Left renal cortex interstitium (tissue), 4 donors: ENCODE data around the gene IKBKG. TPM values are rescaled to one million over a fixed set of nuclear protein-coding genes. Genes with fewer than 3 reads are reported as not detected.
"Not testable (repeated sequence)": the region's sequence is repeated elsewhere in the genome, so short reads cannot be mapped to it uniquely, and the experiment has no call there.

Experiments used
- DNase-seq, 4 donors: peaks; one replicate each; pipeline ENCODE4 v3.0.0-alpha.2; 2013; ENCODE audit warnings: low read depth in 4 of 4, low spot score in 2 of 4, missing footprints in 1 of 4
- polyA plus RNA-seq, 4 donors: library from polyadenylated mRNA; unstranded; fragments of 120-200 nt; gene quantifications; one replicate each; pipeline ENCODE4 v1.2.1, GENCODE V29; 2013; ENCODE audit not compliant: insufficient read length in 4 of 4

Gene IKBKG, protein sequence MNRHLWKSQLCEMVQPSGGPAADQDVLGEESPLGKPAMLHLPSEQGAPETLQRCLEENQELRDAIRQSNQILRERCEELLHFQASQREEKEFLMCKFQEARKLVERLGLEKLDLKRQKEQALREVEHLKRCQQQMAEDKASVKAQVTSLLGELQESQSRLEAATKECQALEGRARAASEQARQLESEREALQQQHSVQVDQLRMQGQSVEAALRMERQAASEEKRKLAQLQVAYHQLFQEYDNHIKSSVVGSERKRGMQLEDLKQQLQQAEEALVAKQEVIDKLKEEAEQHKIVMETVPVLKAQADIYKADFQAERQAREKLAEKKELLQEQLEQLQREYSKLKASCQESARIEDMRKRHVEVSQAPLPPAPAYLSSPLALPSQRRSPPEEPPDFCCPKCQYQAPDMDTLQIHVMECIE
- 10 to 100 TPM; 13.9 to 24.2 (median 19.2) TPM for polyA plus RNA-seq

DNA sequence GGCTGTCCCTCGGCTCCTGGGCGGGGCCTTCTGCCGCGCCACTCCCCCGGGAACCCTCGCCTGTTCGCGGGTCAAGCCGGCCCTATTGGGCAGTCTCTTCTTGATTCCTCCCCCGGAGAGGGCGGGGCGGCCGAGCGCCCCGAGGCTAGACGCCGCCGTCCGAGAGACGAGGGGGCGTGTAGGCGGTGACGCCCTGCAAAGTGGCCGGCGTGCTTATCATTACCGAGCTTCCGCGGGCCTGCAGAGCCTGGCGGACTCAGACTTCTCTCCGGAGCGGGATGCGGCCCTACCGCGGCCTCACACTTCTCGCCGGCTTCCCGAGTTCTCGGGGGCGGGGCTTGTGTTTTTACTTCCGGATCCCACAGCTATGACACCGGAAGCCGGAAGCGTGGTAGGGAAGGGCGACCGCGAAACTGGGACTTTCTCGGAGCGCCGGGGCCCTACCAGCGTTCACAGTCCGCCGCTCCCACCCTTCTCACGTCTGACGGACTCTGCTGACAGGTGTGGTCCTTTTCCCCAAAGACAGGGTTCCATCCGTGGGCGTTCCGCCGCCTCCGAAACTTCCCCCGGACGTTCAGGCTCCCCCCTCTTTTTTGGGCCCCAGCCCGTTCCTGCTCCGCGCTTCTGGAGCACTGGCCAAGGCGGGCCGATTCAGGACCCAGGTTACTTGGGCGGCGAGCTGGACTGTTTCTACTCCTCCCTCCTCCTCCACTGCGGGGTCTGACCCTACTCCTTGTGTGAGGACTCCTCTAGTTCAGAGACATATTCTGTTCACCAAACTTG is at the start of gene IKBKG:
IKBKG (plus strand) TSS at position 376 of the 783 bp plus-strand sequence. CDS start 4,383 bp downstream, outside the sequence.
- DNase-seq: peak; percentile 72 to 77 (median 74)

DNA sequence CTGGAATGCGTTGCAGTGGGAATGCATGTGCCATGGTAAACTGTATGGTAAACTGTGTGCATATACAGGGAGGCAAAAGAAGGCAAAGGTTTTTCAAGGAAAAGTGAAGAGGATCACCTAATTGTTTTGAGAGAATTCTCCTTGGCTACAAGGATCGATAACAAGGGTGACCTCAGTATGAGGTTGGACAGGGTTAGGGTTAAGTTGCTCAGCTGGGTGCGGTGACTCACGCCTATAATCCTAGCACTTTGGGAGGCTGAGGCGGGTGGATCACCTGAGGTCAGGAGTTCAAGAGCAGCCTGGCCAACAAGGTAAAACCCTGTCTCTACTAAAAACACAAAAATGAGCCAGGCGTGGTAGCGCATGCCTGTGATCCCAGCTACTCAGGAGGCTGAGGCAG is 46.0 kb upstream of the IKBKG start:
- DNase-seq: not testable (repeated sequence)

DNA sequence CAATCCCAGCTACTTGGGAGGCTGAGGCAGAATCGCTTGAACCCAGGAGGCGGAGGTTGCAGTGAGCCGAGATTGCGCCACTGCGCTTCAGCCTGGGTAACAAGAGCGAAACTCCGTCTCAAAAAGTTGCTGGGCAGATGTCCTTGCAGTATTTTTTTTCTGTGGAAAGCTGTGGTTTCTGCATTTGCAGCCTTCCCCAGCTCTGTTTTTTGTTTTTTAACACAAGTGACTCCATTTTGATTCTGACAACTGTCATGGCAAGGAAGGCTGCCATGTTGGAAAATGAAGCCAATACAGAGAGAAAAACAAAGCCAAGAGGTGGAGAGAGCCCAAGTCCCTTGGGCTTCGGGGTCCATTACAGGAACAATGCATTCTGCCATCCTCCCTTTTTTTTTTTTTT is 45.3 kb upstream of the IKBKG start:
- DNase-seq: no peak

DNA sequence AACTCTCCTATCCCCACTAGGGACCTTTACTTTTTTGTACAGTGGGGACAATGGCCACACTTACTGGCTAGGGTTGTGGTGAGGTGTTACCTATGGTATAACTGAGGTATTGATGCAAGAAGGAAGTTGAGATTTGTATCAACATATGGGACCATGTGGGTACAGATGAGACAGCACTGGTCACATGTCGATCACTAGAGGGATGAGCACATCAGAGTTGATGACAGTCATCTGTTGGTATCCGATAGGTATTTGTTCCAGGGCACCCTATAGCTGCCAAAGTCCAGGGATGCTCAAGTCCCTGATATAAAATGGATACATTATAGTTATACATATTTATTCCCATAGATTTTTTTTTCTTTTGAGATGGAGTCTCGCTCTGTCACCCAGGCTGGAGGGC is 44.4 kb upstream of the IKBKG start:
- no peak for DNase-seq

DNA sequence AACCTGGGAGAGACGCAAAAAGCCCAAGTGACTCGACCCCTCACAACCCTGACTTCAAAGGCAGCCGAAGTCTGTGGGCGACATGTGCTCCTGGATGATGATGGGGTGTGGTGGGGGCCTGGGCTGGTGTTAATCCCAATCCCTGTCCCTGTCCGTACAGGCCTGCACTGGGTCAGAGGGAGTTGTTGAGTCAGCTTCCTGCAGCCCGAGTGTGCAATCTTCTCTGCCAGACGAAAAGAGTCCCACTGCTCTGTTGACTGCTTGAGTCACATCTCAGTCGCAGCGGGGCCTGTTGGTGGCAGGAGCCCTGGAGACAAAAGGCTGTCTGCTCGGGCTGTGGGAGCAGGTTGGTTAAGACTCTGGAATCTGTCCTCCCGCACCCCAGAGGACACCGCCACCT is 41.7 kb upstream of the IKBKG start:
- DNase-seq: no peak

DNA sequence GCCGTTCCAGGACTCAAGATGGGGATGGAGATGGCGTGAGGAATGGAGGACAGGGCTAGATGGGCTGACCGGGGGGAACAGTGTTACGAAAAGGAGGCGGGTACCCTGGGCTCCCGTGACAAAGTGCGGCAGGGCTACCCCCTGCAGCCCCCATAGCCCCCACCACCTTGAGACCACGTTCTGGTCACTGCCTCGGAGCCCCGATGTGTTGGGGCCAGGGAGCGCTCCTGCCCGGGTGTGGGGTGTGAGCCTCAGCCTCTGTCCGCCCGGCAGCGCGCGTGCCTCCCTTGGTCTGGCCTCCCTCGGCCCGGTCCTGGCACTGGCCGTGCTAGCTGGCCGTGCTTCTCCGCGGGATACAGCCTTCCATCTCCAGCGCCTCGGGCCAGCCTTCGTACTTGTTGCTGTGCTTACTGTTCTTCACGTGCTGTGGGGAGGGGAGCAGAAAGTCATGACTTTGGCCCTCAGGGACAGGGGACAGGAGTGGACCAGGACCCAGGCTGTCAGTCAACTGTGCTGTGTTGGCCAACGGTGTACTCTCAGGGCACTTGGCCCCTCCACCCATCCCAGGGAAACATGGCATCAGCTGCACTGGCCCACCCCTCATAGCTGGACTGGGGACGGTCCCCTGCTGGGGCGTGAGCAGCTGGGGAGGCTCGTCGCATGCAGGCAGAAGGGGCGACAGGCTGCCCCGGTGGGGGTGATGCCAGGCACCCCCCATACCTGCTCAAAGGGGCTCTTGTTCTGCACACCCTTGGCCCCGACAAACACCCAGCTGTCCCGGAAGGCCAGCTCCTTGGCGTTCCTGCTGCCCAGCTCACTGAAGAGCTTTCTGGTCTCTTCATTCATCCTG is 40.7 kb upstream of the IKBKG start:
- DNase-seq: no peak

DNA sequence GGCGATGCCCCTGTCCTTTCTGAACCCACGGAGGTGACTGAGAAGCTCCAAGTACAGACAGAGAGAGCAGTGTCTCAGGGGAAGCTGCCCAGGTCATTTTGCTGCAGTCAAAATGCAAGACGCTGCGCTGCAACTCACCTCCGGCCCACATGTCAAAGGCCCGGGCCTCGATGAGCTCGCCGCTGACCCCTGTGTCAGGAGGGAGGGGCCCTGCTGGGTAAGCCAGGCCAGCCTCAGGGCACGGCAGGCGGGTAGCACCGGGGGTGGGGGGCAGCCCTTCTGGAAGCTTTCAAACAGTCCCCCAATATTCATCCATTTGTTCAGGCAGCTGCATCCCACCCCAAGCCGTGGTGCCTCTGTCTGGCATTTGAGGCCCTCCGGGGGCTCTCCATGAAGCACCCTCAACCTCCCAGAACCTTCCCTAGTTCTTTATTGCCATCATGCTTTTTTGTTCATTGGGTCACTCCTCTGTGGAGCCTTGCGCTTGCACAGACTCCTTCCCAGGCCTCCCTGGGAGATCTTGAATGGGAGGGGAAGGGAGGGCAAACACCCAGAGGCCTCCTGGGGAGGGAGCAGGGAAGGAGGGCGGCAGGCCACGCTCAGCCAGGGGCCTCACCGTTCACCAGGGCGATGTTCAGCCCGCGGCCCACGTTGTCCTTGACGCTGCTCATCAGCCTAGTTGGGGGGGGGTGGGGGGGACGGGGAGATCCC is 39.6 kb upstream of the IKBKG start:
- no peak for DNase-seq

DNA sequence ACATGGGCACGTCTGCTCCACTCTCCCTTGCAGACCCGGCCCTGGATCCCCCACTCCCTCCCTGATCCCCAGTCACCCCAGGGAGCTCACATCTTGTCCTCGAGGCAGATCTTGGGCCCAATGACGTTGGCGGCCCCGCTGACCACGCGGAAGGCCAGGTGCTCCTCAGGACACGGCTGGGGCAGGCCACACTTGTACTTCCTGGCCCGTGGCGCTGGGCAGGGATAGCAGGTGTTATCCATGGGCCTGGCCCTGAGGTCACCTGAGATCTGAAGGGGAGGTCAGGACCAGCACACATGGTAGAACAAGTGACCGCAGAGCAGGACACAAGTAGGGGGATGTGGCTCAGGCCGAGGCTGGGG is 39.1 kb upstream of the IKBKG start:
- no peak for DNase-seq

DNA sequence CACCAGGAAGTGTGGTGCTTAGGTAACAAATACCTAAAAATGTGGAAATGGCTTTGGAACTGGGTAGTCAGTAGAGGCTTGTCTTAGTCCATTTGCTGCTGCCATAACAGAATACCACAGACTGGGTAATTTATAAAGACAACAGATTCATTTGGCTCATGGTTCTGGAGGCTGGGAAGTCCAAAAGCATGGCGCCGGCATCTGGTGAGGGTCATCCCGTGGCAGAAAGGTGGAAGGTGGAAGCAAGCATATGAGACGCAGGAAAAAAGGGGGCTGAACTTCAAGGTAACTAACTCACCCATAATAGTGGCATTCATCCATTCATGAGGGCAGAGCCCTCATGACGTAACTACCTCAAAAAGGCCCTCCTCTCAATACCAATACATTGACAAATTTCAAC is 38.0 kb upstream of the IKBKG start:
- DNase-seq: no peak

DNA sequence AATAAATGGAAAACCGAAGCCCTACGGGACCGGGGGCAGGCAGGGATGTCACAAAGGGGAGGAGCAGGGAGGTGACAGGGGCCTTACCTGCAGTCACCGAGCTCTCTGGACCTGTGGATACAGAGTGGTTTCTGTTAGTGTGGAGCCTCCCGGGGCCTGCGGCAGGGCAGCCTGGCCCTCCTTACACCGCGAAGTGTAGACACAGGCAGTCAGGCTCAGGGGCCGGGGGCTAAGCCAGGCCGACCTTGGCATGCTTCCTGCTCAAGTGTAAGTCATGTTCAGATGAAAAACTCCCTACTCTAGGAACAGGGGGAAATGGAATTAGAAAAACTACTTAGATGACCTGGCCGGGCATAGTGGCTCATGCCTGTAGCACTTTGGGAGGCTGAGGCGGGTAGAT is 35.7 kb upstream of the IKBKG start:
- DNase-seq: no peak

DNA sequence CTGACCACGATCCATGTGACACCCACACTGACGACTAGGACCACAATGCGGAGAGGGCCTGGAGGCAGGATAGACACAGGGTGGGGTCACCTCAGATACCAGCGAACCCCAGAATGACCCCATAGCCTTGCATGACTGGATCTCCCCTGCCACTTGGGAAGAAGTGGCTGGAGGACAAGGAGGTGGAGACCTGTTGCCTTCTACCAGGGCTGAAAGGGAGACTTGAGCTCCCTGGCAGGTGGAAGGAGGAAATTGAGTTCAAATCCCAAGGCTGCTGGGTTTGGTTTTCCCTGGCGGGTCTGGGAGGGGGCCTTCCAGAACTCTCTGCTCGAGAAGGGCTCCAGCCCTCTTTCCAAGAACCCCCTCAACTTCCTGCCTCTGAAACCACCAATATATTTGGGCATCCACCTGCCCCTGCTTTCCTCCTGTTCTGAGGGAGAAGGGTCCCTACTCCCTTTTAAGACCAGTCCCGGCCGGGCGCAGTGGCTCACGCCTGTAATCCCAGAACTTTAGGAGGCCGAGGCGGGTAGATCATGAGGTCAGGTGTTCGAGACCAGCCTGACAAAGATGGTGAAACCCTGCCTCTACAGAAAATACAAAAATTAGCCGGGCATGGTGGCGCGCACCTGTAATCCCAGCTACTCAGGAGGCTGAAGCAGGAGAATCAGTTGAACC is 34.4 kb upstream of the IKBKG start:
- DNase-seq: no peak

DNA sequence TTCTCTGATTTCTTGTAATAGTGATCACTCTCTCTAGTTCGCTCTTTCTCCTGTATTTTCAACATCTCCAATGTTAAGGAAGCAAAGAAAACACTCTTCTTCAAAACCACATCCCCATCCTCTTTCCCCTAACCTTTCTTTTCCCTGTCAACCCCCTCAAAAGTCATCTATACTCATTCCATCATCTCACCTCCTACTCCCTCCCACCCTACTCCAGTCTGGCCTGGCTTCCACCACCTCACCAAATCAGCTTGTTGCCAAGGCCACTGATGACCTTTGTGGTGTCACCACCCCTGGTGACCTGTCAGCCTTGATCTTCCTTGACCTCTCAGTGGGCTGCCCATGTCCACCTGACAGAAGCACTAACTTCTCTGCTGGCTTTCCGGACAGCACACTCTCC is 33.7 kb upstream of the IKBKG start:
- no peak for DNase-seq

DNA sequence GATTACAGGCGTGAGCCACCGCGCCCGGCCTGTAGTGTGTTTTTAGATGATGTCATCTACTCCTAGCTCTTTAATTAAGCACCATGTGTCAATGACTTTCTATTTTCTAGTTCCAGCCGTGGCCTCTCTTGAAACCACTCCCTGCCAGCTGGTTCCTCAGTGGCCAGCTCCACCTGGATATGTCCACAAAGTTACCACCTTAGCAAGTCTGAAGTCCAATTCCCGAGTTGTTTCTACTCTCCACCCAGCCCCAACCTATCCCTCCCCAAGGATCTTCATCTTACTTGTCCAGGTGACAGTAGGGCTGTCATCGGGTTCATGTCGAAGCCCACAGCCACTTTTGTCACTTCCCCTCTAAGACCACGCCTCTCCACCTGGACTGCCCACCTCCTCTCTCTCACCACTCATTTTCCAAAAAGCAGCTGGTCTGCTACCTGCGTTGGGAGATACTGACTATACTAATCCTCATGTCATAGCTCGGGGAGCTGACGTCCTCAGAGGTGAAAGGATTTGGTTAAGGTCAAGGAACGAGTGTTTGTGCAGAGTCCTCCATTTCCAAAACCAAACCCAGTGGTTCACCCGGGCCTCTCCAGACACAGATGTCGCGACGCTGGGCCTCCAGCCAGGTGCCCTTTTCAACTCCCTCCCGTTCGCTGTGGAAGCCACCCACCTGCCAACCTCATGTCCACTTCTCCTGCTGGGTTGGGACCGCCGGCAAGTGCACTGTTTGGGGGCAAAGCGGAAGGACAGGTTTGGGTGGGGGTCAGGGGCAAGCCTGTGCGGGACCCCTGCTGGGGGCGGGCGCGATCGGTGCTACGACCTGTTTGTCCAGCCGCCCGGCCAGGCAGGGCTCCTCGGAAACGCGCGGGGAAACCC is 32.1 kb upstream of the IKBKG start:
- no peak for DNase-seq

DNA sequence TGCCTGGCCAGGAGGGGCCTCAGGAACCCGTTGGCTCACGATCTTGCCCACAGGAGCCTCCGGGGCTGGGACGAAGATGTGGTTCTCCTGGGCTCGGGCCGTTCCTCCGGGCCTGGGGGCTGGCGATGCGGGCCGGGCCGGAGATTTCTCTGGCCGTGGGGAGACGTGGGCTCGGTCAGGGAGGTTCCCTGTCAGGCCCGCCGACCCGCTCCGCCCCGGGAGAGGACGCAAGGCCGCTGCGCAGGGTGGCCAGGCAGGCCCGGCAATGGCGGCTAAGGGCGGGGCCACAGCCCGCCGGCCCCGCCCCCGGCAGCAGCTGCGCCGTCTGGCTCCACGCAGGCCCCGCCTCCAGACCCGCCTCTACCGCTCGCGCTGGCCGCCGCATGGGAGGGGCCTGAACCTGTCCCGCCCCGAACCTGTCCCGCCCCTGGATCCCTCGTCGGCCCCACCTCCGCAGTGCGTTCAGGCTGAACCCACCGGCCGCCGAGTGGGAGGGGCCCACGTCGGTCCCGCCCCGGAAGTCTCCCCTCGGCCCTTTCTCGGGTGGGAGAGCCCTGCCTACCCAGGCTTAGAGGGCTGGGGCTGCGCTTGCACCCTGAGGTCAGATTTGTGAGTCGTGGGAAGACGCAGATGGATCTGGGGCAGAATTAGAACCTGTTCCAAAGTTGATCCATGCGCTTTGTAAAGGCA is 31.3 kb upstream of the IKBKG start, which contains the start of gene FAM3A:
FAM3A (minus strand) TSS at position 267 of the 690 bp plus-strand sequence. CDS start 460 bp downstream, outside the sequence.
- peak; percentile 60 to 75 (median 73) for DNase-seq

DNA sequence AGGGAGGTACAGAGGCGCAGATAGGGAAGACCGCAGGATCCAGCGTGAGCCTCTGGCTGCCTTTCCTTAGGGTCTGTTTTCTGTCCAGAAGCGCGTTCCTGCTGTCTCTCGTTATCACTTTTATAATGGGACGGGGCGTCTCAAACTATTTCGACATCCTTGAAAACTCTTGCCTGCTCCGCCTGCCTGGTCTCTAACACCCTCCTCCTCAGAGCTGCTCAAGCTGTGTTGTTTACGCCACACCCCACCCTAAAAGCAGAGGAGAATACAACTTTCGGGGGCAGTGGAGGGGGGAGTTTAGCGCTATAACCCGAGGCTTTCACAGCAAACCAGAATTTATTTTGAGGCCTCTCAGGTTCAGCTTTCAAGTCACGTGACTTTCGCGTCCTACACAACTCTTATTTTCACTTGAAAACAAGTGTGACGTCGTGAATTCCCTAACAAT is 30.7 kb upstream of the IKBKG start:
- peak in 1 of 4 donors; percentile 49 for DNase-seq

DNA sequence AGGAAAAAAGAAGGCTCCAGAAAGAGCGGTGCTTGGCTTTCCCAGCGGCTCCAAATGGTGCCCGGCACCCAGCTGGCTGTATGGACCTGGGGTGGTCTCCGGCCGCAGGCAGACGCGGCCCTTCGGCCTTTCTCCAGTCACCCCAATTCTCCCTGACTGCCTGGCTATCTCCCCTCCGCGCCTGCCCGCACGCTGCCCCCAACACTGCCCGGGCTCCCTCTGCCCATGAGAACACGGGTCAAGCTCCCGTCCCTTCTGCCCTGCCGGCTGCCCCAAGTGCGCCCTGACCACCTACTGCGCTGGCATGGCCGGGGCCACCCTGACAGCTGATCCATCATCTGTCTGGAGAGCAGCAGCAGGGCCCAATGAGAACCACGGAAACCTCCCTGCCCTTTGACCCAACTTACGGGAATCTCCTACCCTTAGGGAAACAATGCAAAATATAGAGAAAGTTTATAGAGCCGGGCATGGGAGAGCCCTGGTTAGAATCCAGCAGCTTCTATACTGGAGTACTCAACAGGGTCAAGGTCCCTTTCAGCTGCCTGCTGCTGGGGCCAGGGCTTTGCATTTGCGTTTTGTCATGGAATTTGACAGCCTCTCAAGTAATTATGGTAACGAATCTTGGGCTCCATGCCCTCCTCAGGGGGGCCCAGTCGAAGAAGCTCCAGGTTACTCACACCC is 30.2 kb upstream of the IKBKG start:
- no peak for DNase-seq

DNA sequence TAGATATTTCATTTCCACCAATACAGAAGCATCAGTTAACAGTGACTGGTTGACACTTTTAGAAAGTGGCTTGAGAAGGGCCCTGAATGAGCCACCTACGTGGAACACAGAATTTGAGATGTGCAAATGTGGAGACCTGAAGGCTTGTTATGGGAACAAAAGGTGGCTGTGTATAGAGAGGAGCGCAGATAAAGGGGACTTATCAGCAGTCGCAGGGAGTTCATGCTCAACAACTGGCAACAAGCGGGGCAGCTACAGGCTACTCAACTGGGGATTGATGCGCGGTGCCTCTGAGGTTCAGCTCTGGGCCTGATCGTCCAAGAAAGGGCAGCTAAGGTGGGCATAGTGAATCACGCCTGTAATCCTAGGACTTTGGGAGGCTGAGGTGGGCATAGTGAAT is 28.0 kb upstream of the IKBKG start:
- no peak for DNase-seq
